Caki2 (cell line): ENCODE data around the gene MACF1. TPM values are rescaled to one million over a fixed set of nuclear protein-coding genes. Genes with fewer than 3 reads are reported as not detected.
"Not testable (repeated sequence)": the region's sequence is repeated elsewhere in the genome, so short reads cannot be mapped to it uniquely, and the experiment has no call there.

Experiments
- DNase-seq: peaks from one replicate; pipeline ENCODE4 v3.0.0-alpha.2; 2015; ENCODE audit warnings: low read depth
- in situ Hi-C: cut with HindIII; loops from 2 replicates; pipeline ENCODE4 v1.10.0; 2016; ENCODE audit warnings: low sequenced_read_pairs, low pct_unique_long_range_greater_than_20kb, mixed read lengths
- total RNA-seq: library from RNA; depleted of rRNA; stranded (reverse); fragments of >200 nt; shearing (Covaris generic); gene quantifications from 2 replicates; pipeline ENCODE4 v1.2.3, GENCODE V29; 2014; ENCODE audit warnings: low replicate concordance

Gene MACF1
- total RNA-seq, 1 experiment from 2014 or later, result 51.1 TPM

DNA sequence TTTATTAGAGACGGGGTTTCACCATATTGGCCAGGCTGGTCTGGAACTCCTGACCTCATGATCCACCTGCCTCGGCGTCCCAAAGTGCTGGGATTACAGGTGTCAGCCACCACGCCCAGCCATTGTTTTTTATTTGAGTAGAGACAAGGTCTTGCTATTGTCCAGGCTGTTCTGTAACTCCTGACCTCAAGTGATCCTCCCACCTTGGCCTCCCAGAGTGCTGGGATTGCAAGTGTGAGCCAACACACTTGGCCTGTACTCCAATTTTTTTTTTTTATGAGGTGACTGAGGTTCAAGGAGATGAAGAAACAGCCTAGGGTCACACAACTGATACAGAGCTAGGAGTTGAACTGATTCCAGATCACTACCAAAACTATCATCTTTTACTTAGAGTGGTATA lies 245.5 kb downstream of the MACF1 start:
- DNase-seq, in situ Hi-C loops: not testable (repeated sequence)

DNA sequence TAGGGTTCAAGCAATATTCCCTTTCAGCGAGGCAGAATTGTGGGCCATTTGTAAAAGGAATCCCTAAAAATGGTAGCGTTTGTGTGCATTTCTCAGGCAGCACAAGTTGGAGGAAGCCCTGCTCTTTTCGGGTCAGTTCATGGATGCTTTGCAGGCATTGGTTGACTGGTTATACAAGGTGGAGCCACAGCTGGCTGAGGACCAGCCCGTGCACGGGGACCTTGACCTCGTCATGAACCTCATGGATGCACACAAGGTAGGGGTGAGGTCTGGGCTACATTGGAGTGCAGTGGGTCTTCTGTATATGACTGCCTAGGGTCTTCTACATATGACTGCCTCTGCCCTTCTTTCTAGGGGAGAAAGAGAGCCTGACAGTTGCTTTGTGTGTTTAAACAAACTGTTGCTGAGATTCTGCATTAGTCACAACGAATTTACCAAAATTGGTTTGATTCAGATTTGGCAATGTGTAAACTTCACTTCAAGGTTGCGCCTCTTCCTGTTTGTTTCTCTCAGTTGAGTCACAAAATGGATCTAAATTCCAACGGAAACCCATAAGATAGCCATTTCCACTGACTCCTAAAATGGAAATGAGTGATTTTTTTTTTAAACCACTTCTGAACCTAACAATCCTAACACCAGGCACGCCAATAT lies 246.6 kb downstream of the MACF1 start:
- DNase-seq, result no peak
- in situ Hi-C loops, result no loop called here

DNA sequence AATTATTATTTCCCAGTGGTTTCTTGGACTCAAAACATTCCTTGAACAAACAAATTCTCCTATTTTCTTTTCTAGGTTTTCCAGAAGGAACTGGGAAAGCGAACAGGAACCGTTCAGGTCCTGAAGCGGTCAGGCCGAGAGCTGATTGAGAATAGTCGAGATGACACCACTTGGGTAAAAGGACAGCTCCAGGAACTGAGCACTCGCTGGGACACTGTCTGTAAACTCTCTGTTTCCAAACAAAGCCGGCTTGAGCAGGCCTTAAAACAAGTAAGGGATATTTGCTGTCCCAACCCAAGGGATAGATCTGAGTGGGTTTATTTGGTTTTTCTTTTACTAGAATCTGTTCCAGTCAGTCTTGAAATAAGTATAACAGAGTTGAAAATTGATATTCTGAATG lies 247.6 kb downstream of the MACF1 start:
- in situ Hi-C loops, result no loop called here

DNA sequence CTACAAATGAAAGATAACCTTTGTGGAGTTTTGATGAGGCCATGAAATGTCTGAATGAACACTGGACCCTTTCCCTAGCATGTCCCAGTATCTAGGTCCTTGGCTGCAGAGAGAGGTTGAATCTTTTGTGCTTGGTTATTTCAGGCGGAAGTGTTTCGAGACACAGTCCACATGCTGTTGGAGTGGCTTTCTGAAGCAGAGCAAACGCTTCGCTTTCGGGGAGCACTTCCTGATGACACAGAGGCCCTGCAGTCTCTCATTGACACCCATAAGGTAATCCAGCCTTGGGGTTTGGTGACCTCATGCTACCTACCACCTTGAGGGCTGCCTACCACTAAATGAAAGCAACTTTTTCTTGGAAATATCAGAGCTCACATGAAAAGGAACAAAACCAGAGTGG lies 248.0 kb downstream of the MACF1 start:
- in situ Hi-C loops, result no loop called here
- no peak for DNase-seq

More for the DNA sequence above, 247.6 kb downstream of the MACF1 start:
- no peak for DNase-seq

DNA sequence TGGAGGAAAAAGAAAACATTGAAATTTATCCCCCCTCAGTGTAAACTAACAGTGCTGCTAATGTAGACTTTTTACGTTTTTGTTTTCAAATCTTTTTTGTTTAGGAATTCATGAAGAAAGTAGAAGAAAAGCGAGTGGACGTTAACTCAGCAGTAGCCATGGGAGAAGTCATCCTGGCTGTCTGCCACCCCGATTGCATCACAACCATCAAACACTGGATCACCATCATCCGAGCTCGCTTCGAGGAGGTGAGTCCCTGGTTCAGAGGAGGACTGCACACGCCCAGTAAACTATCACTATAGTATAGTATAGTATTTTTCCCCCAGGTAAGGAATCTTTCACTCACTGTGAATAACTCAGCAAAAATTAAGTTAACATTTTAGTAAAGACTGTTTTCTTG lies 249.1 kb downstream of the MACF1 start:
- DNase-seq, result no peak
- in situ Hi-C loops, result no loop called here

DNA sequence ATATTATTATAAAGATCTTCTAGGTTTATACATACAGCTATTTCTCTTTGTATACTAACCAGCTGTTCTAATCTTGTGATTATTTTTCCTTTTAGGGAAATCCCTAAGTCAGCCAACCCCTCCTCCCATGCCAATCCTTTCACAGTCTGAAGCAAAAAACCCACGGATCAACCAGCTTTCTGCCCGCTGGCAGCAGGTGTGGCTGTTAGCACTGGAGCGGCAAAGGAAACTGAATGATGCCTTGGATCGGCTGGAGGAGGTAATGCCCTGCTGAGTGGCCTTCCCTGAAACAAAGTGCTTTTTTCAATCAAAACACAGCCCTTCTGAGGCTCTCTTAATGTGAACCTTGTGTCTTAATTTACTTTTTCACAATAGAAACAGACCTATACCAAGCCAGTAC lies 254.5 kb downstream of the MACF1 start:
- no peak for DNase-seq
- in situ Hi-C loops, result no loop called here

DNA sequence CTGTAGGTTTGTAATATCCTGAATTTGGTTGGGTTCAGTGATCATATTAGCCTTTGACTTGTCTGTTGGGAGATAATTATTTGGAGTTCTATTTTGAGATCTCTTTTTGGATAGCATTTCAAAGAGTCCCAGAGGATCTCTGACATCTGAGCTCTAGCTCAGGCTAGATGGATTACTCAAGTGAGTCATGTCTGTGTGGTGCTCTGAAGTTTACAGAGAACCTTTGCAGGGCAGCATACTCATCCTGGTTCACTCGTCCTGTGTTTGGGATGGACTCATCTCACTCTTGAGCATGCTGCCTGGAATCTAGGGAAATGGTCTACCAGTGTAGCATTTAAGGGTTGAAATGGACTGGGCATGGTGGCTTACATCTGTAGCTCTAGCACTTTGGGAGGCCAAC lies 257.6 kb downstream of the MACF1 start:
- no peak for DNase-seq
- in situ Hi-C loops, result no loop called here

DNA sequence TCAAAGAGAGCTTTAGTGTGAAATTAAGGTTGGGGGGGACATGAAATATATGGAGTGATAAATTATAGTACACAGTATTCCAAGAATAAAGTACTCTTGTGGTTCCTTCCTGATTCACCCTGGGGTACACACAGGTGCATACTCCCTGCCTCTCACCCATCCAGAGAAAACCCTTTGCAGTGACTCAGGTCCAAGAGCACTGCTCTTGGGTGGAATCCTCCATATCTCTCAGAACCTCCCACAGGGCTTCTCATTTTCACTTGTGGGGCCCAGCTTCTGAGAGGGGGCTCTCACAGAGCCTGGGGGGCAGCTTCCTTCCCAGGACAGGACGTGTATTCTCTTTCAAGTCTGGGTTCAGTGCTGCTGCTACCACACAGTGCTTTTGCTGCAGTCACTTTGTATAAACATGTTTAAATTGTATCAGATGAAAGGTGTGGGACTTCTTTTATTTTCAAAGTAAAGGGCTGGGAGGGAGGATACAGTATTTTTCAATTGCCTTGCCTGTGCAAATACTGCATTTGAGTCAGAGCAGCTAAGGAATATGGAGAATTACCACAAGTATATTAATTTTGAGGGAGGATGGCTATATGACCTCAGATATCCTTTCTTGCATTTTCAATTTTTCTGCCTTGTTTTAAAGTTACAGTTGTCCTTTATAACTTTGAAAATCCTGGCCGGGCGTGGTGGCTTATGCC lies 262.1 kb downstream of the MACF1 start:
- in situ Hi-C loops, result no loop called here
- no peak for DNase-seq

DNA sequence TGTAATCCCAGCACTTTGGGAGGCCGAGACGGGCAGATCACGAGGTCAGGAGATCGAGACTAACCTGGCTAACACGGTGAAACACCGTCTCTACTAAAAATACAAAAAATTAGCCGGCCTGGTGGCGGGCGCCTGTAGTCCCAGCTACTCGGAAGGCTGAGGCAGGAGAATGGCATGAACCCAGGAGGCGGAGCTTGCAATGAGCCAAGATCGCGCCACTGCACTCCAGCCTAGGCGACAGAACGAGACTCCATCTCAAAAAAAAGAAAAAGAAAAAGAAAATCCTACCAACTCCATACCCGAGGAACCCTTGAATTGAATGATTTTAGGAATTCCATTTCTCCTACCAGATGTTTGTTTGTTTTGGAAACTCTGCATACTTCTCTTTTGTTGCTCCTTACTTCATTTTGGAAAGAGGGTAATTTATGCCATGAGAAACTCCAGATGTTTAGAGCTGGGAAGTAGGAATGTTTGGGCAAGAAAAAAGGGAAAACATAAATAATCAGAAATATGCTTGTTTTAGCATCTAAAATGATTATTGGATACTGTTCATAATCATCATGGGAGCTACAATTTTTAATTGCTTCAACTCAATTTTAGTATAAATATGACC lies 262.7 kb downstream of the MACF1 start:
- in situ Hi-C loops, DNase-seq: not testable (repeated sequence)

DNA sequence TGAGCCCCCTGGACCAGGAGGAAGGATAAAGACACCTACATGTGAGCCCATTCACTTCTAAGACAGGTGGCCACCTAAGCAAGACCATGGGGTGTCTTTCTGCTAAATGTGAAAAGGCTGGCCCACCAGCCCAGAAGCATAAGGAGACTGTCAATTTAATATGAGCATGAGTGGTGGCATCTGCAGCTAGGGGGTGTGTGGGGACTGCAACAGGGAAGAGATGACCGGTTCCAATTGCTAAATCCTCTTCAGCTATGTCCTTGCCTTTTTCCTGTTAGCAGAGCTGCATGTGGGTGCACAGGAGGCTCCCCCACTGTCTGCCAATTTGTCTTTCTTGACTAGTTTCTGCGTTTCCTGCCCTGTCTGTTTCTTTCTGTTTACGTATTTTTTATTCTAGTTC lies 264.7 kb downstream of the MACF1 start:
- in situ Hi-C loops, result no loop called here
- DNase-seq, result no peak

DNA sequence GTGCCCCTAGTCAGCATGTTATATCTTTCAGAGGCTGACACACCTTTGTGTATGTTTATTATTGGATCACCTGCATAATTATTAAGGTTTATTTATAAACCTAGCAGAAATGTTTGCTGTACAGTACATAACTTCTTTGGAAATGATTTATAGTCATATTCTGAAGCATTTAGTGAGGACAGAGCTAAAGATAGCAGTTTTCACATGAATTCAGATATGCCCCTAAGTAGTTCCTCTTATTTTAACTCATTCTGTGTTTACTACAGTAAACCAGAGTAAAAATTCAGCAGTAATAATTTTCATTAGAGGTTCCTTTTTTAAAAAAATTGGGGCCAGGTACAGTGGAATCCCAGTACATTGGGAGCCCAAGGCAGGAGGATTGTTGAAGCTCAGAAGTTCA lies 265.5 kb downstream of the MACF1 start:
- in situ Hi-C loops, result no loop called here
- DNase-seq, result no peak

DNA sequence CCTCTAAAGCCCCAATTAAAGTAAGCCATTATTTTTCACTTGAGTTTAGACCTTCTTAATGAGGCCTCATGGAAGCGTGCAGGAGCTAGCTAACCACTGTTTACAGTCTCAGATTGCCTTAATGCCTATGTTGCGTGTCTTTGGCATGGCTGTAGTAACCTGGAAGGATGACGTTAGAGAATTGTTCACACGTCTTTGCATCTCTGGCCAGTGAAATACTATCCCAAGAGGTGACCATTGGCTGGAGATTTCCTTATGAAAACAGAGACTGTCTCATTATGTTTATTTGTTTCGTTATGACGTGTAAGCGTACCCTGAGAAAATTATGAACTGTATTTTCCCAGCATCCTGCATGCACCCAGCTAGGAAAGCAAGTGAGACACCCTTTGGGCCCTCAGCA lies 268.3 kb downstream of the MACF1 start:
- no peak for DNase-seq
- in situ Hi-C loops, result no loop called here

DNA sequence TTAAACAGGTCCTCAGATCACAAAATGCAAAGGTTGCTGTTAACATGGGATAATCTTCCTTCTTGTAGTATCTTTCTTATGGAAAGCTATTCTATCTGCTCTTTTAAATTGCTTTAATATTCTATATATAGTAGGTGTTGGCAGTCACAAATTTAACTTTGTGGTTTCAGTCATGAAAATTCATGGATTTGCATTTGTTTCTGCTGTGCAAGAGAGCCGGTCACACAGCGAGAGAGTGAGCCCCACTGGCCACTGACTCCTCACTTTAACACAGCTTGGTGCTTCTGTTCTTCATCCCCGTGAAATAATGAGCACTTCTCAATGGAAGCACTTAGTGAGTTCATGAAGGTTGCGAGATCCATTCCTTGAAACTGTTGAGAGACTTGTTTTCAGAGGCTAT lies 268.8 kb downstream of the MACF1 start:
- in situ Hi-C loops, result no loop called here
- DNase-seq, result no peak

DNA sequence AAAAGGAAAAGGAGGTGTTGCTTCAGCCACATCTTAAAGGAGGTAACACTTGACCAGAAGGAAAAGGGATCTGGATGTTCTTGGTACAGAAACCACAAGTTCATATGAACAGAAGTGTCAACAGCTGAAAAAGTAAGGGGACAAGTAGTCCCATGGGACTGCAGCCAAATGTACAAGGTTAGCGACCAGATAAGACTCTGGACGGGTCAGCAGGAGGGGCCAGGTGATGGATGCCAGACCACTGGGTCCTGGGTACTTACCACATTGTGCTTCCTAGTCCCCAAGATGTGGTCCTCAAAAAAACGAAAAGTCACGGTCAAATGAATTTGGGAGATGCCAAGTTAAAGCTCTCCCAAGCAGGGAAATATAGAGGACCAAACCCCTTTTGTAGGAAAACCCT lies 270.3 kb downstream of the MACF1 start:
- DNase-seq, result no peak
- in situ Hi-C loops, result no loop called here

DNA sequence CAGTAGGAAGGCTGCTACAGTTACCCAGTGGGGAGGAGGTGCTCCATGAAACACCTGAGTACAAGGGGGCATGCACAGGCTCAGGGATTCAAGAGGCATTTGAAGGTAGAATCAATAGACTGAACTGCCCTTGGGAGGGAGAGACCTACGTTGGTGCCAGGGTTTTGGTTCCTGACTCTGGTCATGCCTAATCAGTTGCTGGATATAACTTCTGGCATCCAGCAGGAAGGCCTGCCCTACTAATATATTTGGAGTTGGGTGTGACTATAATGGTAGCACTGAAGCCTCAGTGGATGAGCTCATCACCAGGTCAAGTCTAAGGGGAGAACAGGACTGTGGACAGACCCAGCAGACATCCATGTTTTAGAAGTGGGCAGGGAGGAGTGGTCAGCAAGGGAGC lies 271.1 kb downstream of the MACF1 start:
- DNase-seq, in situ Hi-C loops: not testable (repeated sequence)

DNA sequence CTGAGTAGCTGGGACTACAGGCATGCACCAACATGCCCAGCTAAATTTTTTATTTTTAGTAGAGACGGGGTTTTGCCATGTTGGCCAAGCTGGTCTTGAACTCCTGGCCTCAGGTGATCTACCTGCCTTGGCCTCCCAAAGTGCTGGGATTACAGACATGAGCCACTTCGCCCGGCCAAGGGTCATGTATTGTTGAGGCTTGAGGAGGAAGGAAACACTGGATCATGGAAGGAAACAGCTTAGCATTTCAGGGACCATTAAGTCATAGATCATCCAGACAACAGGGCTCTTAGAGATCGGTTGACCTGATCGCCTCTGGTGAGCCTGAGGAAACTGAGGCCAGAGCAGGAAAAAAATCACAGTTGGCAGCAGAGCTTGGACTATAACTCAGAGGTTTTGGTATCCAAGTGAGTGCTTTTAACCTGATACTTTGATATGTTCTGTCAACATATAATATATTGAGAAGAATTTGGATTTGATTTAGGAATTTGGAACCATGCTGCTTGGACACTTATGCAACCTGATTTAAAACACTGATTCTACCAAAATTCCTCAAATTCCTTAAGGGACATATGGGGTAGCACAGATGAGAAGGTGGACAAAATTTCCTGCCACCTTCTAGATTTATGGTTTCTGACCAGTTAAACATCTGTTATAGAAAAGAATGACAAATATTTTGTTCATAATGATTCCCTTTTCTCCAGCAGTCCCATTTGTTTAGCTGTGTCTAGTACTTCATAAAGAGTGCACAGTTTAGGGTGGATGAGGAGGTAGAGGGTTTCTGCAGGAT lies 273.8 kb downstream of the MACF1 start:
- DNase-seq, result no peak
- in situ Hi-C loops, result no loop called here

DNA sequence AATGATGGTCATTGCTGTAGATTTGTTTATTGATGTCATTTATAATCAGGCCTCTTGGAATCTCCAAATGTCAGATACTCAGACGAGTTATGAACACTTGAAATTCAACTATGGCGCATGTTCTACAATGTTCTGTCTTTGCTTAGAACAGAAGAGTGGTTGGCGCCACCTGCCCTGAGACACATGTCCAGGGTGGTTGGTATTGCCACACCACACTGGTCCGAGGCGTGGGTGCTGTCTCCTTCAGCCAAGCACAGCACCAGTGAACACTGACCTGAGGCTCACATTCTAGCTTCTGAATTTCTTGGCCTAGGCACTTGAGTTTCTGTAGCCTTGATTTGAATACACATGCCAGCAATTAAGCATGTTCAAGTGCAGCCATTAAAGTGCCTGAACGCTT lies 276.8 kb downstream of the MACF1 start:
- in situ Hi-C loops, result no loop called here
- DNase-seq, result no peak

DNA sequence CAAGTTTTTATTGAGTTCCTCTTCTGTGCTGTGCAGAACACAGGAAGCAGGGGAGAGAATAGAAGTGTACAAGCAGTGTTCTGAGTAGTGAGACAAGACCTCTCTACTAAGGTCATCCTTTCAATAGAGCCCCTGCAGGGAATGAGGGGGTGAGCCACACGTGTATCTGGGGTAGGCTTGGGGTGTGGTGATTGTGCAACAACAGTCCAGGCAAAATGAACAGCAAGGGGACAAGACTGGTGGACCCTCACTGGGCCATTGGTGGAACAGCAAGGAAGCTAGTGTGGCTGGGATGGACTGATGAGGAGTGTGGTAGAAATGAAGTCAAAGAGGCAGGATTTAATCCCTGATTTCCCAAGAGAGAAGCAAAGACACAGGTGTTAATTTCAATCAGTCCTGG lies 278.8 kb downstream of the MACF1 start:
- DNase-seq, result no peak
- in situ Hi-C loops, result no loop called here

DNA sequence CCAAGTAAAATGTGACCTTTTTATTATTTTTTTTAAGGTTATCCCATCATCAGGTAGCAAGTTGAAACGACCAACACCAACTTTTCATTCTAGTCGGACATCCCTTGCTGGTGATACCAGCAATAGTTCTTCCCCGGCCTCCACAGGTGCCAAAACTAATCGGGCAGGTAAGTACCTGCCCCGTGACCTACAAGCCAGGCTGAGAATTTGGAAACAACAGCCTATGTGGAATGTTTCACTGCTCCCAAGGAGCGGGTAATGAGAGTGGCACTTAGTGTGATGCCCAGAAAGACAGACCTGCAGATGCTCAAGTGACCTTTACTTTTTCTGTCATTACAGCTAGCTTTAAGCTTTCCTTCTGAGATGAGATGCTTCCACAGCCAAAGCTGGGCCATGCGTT lies 280.1 kb downstream of the MACF1 start:
- DNase-seq, result no peak
- in situ Hi-C loops, result no loop called here
